Measurements from ENCODE around the gene BCL11A. TPM values are rescaled to one million over a fixed set of nuclear protein-coding genes. Genes with fewer than 3 reads are reported as not detected.

Gene BCL11A
- total RNA-seq, 1 donor from 2014 or later: 2.2 TPM

- Mint-ChIP-seq H3K4me3 (no peak overlapping the region), H3K27me3 (ENCODE audit: low read depth) (peaks cover 7% of the 10 kb centered on the region)
Observed at GRCh38 chr2:60505240-60505879, 48.1 kb downstream of the BCL11A start.

GRCh38 chr2:60504049-60504448 is 49.4 kb downstream of the BCL11A start:
- H3K9me3 Mint-ChIP-seq: no peaks in the 10 kb centered on the region
- peaks cover 4% of the 10 kb centered on the region for H3K27me3 Mint-ChIP-seq (ENCODE audit: low read depth)
- no peaks in the 10 kb centered on the region for H3K36me3 Mint-ChIP-seq (ENCODE audit: low read depth)
- H3K27ac Mint-ChIP-seq (ENCODE audit: unreplicated experiment): no peak overlapping the region
- H3K4me1 Mint-ChIP-seq: peaks cover 17% of the 10 kb centered on the region
- no peak for DNase-seq (ENCODE audit: low read depth, low spot score)
- TF ChIP-seq, protein P1, sequence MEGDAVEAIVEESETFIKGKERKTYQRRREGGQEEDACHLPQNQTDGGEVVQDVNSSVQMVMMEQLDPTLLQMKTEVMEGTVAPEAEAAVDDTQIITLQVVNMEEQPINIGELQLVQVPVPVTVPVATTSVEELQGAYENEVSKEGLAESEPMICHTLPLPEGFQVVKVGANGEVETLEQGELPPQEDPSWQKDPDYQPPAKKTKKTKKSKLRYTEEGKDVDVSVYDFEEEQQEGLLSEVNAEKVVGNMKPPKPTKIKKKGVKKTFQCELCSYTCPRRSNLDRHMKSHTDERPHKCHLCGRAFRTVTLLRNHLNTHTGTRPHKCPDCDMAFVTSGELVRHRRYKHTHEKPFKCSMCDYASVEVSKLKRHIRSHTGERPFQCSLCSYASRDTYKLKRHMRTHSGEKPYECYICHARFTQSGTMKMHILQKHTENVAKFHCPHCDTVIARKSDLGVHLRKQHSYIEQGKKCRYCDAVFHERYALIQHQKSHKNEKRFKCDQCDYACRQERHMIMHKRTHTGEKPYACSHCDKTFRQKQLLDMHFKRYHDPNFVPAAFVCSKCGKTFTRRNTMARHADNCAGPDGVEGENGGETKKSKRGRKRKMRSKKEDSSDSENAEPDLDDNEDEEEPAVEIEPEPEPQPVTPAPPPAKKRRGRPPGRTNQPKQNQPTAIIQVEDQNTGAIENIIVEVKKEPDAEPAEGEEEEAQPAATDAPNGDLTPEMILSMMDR (conservative IDR thresholded peaks at IDR 0.05): no peak
- no peak overlapping the region for H3K4me3 Mint-ChIP-seq

More at GRCh38 chr2:60505240-60505879, 48.1 kb downstream of the BCL11A start:
- DNase-seq (ENCODE audit: low read depth, low spot score): no peak
- H3K27ac Mint-ChIP-seq (ENCODE audit: unreplicated experiment): no peak overlapping the region
- peaks cover 4% of the 10 kb centered on the region for H3K36me3 Mint-ChIP-seq (ENCODE audit: low read depth)
- no peaks in the 10 kb centered on the region for H3K9me3 Mint-ChIP-seq
- H3K4me1 Mint-ChIP-seq: peaks cover 17% of the 10 kb centered on the region
- TF ChIP-seq, protein P1 (conservative IDR thresholded peaks at IDR 0.05): no peak

GRCh38 chr2:60502144-60502543 is 51.3 kb downstream of the BCL11A start:
- no peaks in the 10 kb centered on the region for H3K9me3 Mint-ChIP-seq
- no peak for DNase-seq (ENCODE audit: low read depth, low spot score)
- H3K27me3 Mint-ChIP-seq (ENCODE audit: low read depth): peaks cover 4% of the 10 kb centered on the region
- no peaks in the 10 kb centered on the region for H3K4me1 Mint-ChIP-seq
- no peak overlapping the region for H3K4me3 Mint-ChIP-seq
- TF ChIP-seq, protein P1 (conservative IDR thresholded peaks at IDR 0.05): no peak
- no peak overlapping the region for H3K27ac Mint-ChIP-seq (ENCODE audit: unreplicated experiment)
- no peaks in the 10 kb centered on the region for H3K36me3 Mint-ChIP-seq (ENCODE audit: low read depth)

- no peaks in the 10 kb centered on the region for H3K4me1 Mint-ChIP-seq
Observed at GRCh38 chr2:60500861-60501260, 52.6 kb downstream of the BCL11A start.

GRCh38 chr2:60499651-60500265 is 53.7 kb downstream of the BCL11A start:
- no peaks in the 10 kb centered on the region for H3K4me1 Mint-ChIP-seq
- no peaks in the 10 kb centered on the region for H3K36me3 Mint-ChIP-seq (ENCODE audit: low read depth)
- no peak overlapping the region for H3K27ac Mint-ChIP-seq (ENCODE audit: unreplicated experiment)
- DNase-seq (ENCODE audit: low read depth, low spot score): no peak
- H3K9me3 Mint-ChIP-seq: no peaks in the 10 kb centered on the region
- TF ChIP-seq, protein P1 (conservative IDR thresholded peaks at IDR 0.05): no peak
- peaks cover 1% of the 10 kb centered on the region for H3K27me3 Mint-ChIP-seq (ENCODE audit: low read depth)
- no peak overlapping the region for H3K4me3 Mint-ChIP-seq

More at GRCh38 chr2:60500861-60501260, 52.6 kb downstream of the BCL11A start:
- TF ChIP-seq, protein P1 (conservative IDR thresholded peaks at IDR 0.05): no peak
- peaks cover 4% of the 10 kb centered on the region for H3K27me3 Mint-ChIP-seq (ENCODE audit: low read depth)
- no peaks in the 10 kb centered on the region for H3K36me3 Mint-ChIP-seq (ENCODE audit: low read depth)
- H3K4me3 Mint-ChIP-seq: no peak overlapping the region
- H3K9me3 Mint-ChIP-seq: no peaks in the 10 kb centered on the region
- DNase-seq (ENCODE audit: low read depth, low spot score): no peak
- no peak overlapping the region for H3K27ac Mint-ChIP-seq (ENCODE audit: unreplicated experiment)

Data from neural crest cell (in vitro differentiated cells).